ENCODE results near the gene ANKRD52.
"Not testable (repeated sequence)": the region's sequence is repeated elsewhere in the genome, so short reads cannot be mapped to it uniquely, and the experiment has no call there.

The ANKRD52 gene

DNA sequence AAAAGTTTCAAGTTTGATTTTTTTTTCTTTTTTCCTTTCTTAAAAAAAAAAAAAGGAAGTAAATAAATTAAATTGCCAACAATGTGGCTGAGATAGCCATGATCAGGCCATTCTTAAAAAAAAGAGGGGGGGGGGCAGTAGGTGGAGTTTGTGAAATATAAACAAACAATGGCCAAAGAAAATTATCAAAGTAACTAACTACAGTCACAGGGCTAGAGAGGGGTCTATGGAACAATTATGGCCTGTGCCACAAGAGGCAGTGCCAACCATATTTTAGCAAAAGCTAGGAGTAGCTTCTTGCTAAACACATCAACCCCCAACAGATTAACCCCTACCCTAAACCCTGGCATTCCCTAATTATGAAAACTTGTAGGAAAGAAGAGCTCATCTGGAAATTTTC, 52.7 kb downstream of the ANKRD52 start:
- FAIRE-seq = no peak

- FAIRE-seq = no peak
Measured at GRCh38 chr12:56204275-56204674, 53.9 kb downstream of the ANKRD52 start.

- no peak for FAIRE-seq
Measured at GRCh38 chr12:56202838-56203237, 55.3 kb downstream of the ANKRD52 start.

DNA sequence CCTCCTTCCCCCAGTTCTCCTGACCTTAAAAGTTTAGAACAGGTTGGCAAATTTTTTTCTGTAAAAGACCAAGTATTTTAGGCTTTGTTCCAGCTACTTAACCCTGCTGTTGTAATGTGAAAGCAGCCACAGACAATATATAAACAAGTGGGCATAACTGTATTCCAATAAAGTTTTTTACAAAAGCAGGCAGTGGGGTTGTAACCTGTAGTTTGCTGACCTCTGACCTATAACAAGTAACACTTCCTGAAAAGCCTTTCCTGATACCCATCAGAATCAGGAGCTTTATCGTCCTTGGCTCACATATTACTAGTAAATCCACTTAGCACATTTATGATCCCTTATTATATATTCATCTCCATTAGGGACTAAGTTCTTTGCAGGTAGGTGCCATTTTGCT, 55.8 kb downstream of the ANKRD52 start:
- FAIRE-seq = no peak

GRCh38 chr12:56198836-56199235, 59.3 kb downstream of the ANKRD52 start:
- FAIRE-seq = no peak

- FAIRE-seq = no peak
Measured at GRCh38 chr12:56197921-56198635, 60.1 kb downstream of the ANKRD52 start.

- not testable (repeated sequence) for FAIRE-seq
Measured at GRCh38 chr12:56196818-56197550, 61.2 kb downstream of the ANKRD52 start.

DNA sequence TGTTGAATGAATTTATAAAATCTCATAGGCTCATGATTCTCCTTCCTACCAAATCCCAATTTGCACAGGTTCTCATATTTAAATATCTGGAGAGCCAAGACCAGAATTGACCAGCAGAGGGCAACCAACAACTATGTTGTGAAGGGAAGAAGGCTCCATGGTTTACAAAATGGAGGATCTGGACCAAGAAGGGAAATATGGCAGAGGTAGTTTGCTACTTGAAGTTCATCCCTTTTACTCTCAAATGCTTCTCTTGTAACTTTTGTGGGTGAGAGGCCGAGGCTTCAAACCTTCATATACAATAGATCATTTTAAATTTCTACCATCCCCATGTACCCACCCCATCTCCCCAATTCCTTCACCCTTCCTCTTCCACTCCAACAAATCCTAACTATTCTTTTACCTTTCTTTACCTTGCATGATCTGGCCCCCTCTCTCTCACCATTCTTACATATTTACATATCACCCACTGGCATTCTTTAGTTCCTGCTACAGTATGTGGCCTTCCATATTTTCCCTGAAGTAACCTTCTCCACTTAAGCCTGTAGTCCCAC, 65.1 kb downstream of the ANKRD52 start:
- FAIRE-seq = no peak

DNA sequence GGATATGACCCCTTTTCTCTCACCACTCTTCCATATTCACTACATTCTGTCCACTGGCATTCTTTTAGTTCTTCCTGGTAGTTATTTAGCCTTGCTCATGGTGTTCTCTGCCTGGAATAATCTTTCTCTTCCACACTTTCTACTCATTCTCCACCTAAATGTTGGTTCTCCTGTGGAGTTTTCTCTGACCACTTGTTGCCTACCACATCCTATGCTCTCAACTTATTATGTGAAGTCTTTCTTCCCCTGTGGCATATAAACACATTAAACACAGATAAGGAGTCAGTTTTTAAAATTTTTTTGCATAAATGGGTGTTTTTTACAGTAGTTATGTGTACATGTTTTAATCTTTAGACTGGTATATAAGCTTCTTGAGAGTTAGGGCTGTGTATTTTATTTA, 65.6 kb downstream of the ANKRD52 start:
- no peak for FAIRE-seq

GRCh38 chr12:56190695-56191155, 67.5 kb downstream of the ANKRD52 start:
- no peak for FAIRE-seq

GRCh38 chr12:56189918-56190694, 68.1 kb downstream of the ANKRD52 start:
- no peak for FAIRE-seq

GRCh38 chr12:56189099-56189917, 68.9 kb downstream of the ANKRD52 start, which contains the start of gene SMARCC2:
Gene SMARCC2 (minus strand): TSS chr12:56189483. CDS start chr12:56189461, 22 bp downstream.
- FAIRE-seq = no peak

DNA sequence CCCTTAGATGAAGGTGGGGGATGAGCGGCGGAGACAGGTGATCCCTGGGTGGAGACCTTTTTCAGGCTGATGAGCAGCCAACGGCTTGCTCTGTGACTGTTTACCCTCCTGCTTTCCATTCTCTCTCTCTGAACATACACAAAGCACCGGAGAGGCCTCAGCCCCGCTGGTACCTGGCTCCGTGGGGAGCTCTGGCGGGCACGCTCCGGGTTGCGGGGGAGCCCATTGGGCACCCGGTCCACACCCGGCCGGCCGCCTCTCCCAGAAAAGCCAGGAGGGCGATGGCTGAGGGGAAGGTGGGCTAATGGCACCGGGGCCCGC, 69.4 kb downstream of the ANKRD52 start:
- FAIRE-seq = no peak

DNA sequence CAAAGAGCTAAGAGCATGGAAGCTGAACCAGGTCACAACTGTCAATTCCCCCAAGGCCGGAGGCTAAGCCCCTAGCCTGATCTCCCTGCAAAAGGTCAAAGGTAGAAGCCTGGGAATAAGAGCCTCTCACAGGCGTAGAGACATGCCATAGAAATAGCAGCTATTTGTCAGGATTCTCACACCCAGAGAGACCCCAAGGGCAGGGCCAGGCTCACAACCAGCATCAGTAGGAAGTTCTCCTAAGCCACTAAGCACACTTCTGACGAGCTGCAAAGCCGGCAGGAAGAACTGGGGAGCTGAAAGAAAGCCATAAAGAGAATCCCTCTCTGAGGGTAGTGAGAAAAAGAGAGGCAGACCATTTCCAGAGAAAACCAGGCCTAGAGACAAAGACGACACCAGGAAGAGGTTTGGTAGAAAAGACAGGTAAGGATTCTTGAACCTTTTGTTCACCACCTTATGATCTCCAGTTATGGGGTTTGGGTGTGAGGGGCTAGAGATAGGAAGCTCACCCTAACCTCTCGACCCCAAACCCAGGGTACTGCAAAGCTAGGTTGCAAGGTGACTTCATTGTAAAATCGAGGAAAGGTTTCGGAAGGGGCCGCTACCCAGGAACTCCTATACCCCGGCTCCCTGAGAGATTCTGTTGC, 69.9 kb downstream of the ANKRD52 start:
- FAIRE-seq = no peak
